Left lung (tissue), 10 donors: ENCODE measurements around the gene LILRB2. TPM values are rescaled to one million over a fixed set of nuclear protein-coding genes. Genes with fewer than 3 reads are reported as not detected.

Experiments used
- ATAC-seq: fragments of 200-7000 bp; cut with Tn5 transposase; one replicate; pipeline ENCODE4 v1.9.1; 2020; ENCODE audit warnings: moderate library complexity
- DNase-seq, 4 donors: peaks; one replicate each; pipeline ENCODE4 v3.0.0-alpha.2; 2013 to 2020
- H3K27ac ChIP-seq, 2 donors: fragments of 200-600 bp; sonication (generic) in 1 of 2; one replicate each; pipeline versions ENCODE4 v1.5.0 to v1.8.0; 2020 to 2021
- H3K27me3 ChIP-seq, 2 donors: fragments of 200-600 bp; sonication (generic) in 1 of 2; one replicate each; pipeline versions ENCODE4 v1.5.0 to v1.8.0; 2020 to 2021
- H3K36me3 ChIP-seq, 2 donors: fragments of 200-600 bp; sonication (generic) in 1 of 2; one replicate each; pipeline versions ENCODE4 v1.5.0 to v1.8.0; 2020 to 2021
- H3K4me1 ChIP-seq, 2 donors: fragments of 200-600 bp; one replicate each; pipeline ENCODE4 v1.8.0; 2021
- H3K4me3 ChIP-seq, 2 donors: fragments of 200-600 bp; sonication (generic) in 1 of 2; one replicate each; pipeline versions ENCODE4 v1.5.0 to v1.8.0; 2020 to 2021; ENCODE audit warnings: mild to moderate bottlenecking in 1 of 2
- H3K9me3 ChIP-seq, 2 donors: fragments of 200-600 bp; sonication (generic) in 1 of 2; one replicate each; pipeline versions ENCODE4 v1.5.0 to v1.8.0; 2020 to 2021
- CTCF ChIP-seq, 2 donors: fragments of 200-600 bp; sonication (generic) in 1 of 2; IDR thresholded peaks; one replicate each; pipeline versions ENCODE4 v1.5.0 to v1.8.0; 2021; ENCODE audit warnings: antibody characterized with exemption in 2 of 2
- intact Hi-C, 2 donors: fragments of 100-400 bp; cut with DNase I; formaldehyde crosslinking; loops; one replicate each; pipeline versions ENCODE4 v1.11.2 to v1.14.2; 2022
- polyA plus RNA-seq, 6 donors: library from polyadenylated mRNA; unstranded; fragments of 120-200 nt; gene quantifications; one replicate each; pipeline ENCODE4 v1.2.1, GENCODE V29; 2013; ENCODE audit not compliant: insufficient read length in 6 of 6
- total RNA-seq, 2 donors: library from RNA; stranded (reverse); fragmentation: NEBNext Ultra II Directional; extraction: Animal tissue kit (Norgen Biotek cat#: 25700); gene quantifications; one replicate each; pipeline ENCODE4 v1.2.1, GENCODE V29; 2021
- donor health status: DM: no; HTN: yes; CAD: no.
- donor health status: DM: no; HTN: no; CAD: no.

LILRB2 gene
- total and polyA plus RNA-seq, 8 donors = 1.2 to 54.9 (median 1.8) TPM

- no peak for TF ChIP-seq CTCF (IDR thresholded peaks at IDR 0.05)
- H3K27ac ChIP-seq = peak overlapping the region in 1 of 2 donors; percentile 92
- no peaks in the 10 kb centered on the region for H3K9me3 ChIP-seq
- peaks cover 0 to 62% of the 10 kb centered on the region in 2 donors for H3K27me3 ChIP-seq
- peaks cover 0 to 56% of the 10 kb centered on the region in 2 donors for H3K4me1 ChIP-seq
- DNase-seq = no peak
- H3K4me3 ChIP-seq = no peak overlapping the region
- ATAC-seq = no peak
- intact Hi-C loops = no loop called here
- no peaks in the 10 kb centered on the region for H3K36me3 ChIP-seq
Observed at GRCh38 chr19:54317965-54318240, 37.0 kb upstream of the LILRB2 start.

- peak in 1 of 4 donors; percentile 84 for DNase-seq
- H3K27me3 ChIP-seq = peaks cover 0 to 67% of the 10 kb centered on the region in 2 donors
- H3K4me1 ChIP-seq = peaks cover 0 to 61% of the 10 kb centered on the region in 2 donors
- intact Hi-C loops = no loop called here
- ATAC-seq = peak; percentile 58
- peak overlapping the region in 1 of 2 donors; percentile 16 for H3K4me3 ChIP-seq
- no peaks in the 10 kb centered on the region for H3K9me3 ChIP-seq
- TF ChIP-seq CTCF (IDR thresholded peaks at IDR 0.05) = no peak
- peak overlapping the region in 1 of 2 donors; percentile 92 for H3K27ac ChIP-seq
- no peaks in the 10 kb centered on the region for H3K36me3 ChIP-seq
Observed at GRCh38 chr19:54317108-54317964, 36.4 kb upstream of the LILRB2 start.

- H3K9me3 ChIP-seq = no peaks in the 10 kb centered on the region
- no peaks in the 10 kb centered on the region for H3K36me3 ChIP-seq
- H3K4me3 ChIP-seq = peak overlapping the region in 1 of 2 donors; percentile 16
- TF ChIP-seq CTCF (IDR thresholded peaks at IDR 0.05) = no peak
- H3K4me1 ChIP-seq = peaks cover 0 to 63% of the 10 kb centered on the region in 2 donors
- ATAC-seq = peak; percentile 74
- peak overlapping the region in 1 of 2 donors; percentile 92 for H3K27ac ChIP-seq
- DNase-seq = peak in 1 of 4 donors; percentile 81
- H3K27me3 ChIP-seq = peaks cover 0 to 69% of the 10 kb centered on the region in 2 donors
- intact Hi-C loops = no loop called here
Observed at GRCh38 chr19:54316746-54317107, 35.8 kb upstream of the LILRB2 start.

- DNase-seq = no peak
- Histone ChIP-seq H3K4me3 (no peak overlapping the region), H3K27me3 (peaks cover 0 to 70% of the 10 kb centered on the region in 2 donors), H3K4me1 (peaks cover 0 to 71% of the 10 kb centered on the region in 2 donors), H3K36me3 (peaks cover 0 to 4% of the 10 kb centered on the region in 2 donors), H3K27ac (peak overlapping the region in 1 of 2 donors; percentile 92), H3K9me3 (no peaks in the 10 kb centered on the region)
- TF ChIP-seq CTCF (IDR thresholded peaks at IDR 0.05) = no peak
- intact Hi-C loops = no loop called here
- ATAC-seq = no peak
Observed at GRCh38 chr19:54315956-54316355, 35.0 kb upstream of the LILRB2 start.
